GM23338 (cell line): ENCODE data around the gene CDK5RAP2. TPM values are rescaled to one million over a fixed set of nuclear protein-coding genes. Genes with fewer than 3 reads are reported as not detected.

Source experiments
- ATAC-seq: fragments of 200-7000 bp; cut with Tn5 transposase; 3 replicates; pipeline ENCODE4 v1.9.1; 2020
- DNase-seq: peaks from one replicate; pipeline ENCODE4 v3.0.0-alpha.2; 2015; ENCODE audit warnings: low spot score
- H2AFZ ChIP-seq: fragments of 200-600 bp; sonication (generic); 2 replicates; pipeline ENCODE4 v1.8.0; 2016; ENCODE audit warnings: antibody characterized with exemption, mild to moderate bottlenecking, moderate library complexity
- H3F3A ChIP-seq: fragments of 200-600 bp; sonication (generic); replicated peaks from 2 replicates; pipeline ENCODE4 v1.8.0; 2017; ENCODE audit warnings: antibody characterized with exemption, mixed run types, low read depth
- H3K27ac ChIP-seq: fragments of 200-600 bp; sonication (generic); 2 replicates; pipeline ENCODE4 v1.6.1; 2016; ENCODE audit warnings: low read depth
- H3K27me3 ChIP-seq: fragments of 200-600 bp; sonication (generic); 2 replicates; pipeline ENCODE4 v1.8.0; 2016; ENCODE audit warnings: mild to moderate bottlenecking, mixed run types, moderate library complexity; ENCODE audit not compliant: insufficient read depth
- H3K36me3 ChIP-seq: fragments of 200-600 bp; sonication (generic); 2 replicates; pipeline ENCODE4 v1.8.0; 2016; ENCODE audit warnings: mild to moderate bottlenecking; ENCODE audit not compliant: insufficient read depth
- H3K4me1 ChIP-seq: fragments of 200-600 bp; sonication (generic); 2 replicates; pipeline ENCODE4 v1.8.0; 2016; ENCODE audit warnings: mild to moderate bottlenecking, moderate library complexity; ENCODE audit not compliant: insufficient read depth
- H3K4me2 ChIP-seq: fragments of 200-600 bp; sonication (generic); 2 replicates; pipeline ENCODE4 v1.7.1; 2017; ENCODE audit warnings: mixed run types
- H3K4me3 ChIP-seq: fragments of 200-600 bp; sonication (generic); 2 replicates; pipeline ENCODE4 v1.6.1; 2016; ENCODE audit warnings: mixed run types
- H3K79me2 ChIP-seq: fragments of 200-600 bp; sonication (generic); replicated peaks from 2 replicates; pipeline ENCODE4 v1.8.0; 2017; ENCODE audit warnings: mild to moderate bottlenecking; ENCODE audit not compliant: insufficient read depth
- H3K9me2 ChIP-seq: fragments of 200-600 bp; sonication (generic); 2 replicates; pipeline ENCODE4 v1.8.0; 2017; ENCODE audit not compliant: insufficient read depth
- H4K20me1 ChIP-seq: fragments of 200-600 bp; sonication (generic); replicated peaks from 2 replicates; pipeline ENCODE4 v1.8.0; 2017; ENCODE audit warnings: mild to moderate bottlenecking; ENCODE audit not compliant: insufficient read depth
- H3K27ac Mint-ChIP-seq: 2 replicates; pipeline ENCODE4 v1.8.0; 2020; ENCODE audit warnings: inconsistent platforms, mild to moderate bottlenecking, moderate library complexity, mixed read lengths
- H3K27me3 Mint-ChIP-seq: 3 replicates; pipeline ENCODE4 v1.8.0; 2022; ENCODE audit warnings: low read depth, mild to moderate bottlenecking, moderate library complexity, mixed read lengths, inconsistent platforms; ENCODE audit not compliant: insufficient read depth, poor library complexity
- H3K36me3 Mint-ChIP-seq: 3 replicates; pipeline ENCODE4 v1.8.0; 2021; ENCODE audit warnings: low read depth, mild to moderate bottlenecking, inconsistent platforms, moderate library complexity, mixed read lengths
- H3K4me1 Mint-ChIP-seq: 3 replicates; pipeline ENCODE4 v1.8.0; 2020; ENCODE audit warnings: mild to moderate bottlenecking, inconsistent platforms, mixed read lengths
- H3K4me3 Mint-ChIP-seq: 3 replicates; pipeline ENCODE4 v1.8.0; 2021; ENCODE audit warnings: moderate library complexity, mild to moderate bottlenecking, inconsistent platforms, mixed read lengths
- H3K9me3 Mint-ChIP-seq: 3 replicates; pipeline ENCODE4 v1.8.0; 2020; ENCODE audit warnings: moderate library complexity, mild to moderate bottlenecking, inconsistent platforms, mixed read lengths
- CREB1 ChIP-seq: fragments of 250-450 bp; sonication (Bioruptor Pico); IDR thresholded peaks from 2 replicates; pipeline ENCODE4 v1.5.0; 2020; ENCODE audit warnings: low read depth, mild to moderate bottlenecking, moderate library complexity
- EZH2 ChIP-seq: fragments of 200-600 bp; sonication (generic); IDR thresholded peaks from one replicate; pipeline ENCODE4 v1.8.0; 2017; ENCODE audit warnings: antibody characterized with exemption, mild to moderate bottlenecking, low read depth; ENCODE audit not compliant: unreplicated experiment
- POLR2AphosphoS5 ChIP-seq: IDR thresholded peaks from 2 replicates; pipeline ENCODE4 v1.6.1; 2016; ENCODE audit warnings: antibody characterized with exemption, low read depth
- STAT1 ChIP-seq: IDR thresholded peaks from one replicate; pipeline ENCODE4 v1.6.1; 2016; ENCODE audit warnings: antibody characterized with exemption; ENCODE audit not compliant: unreplicated experiment
- ZNF114 ChIP-seq: fragments of 250-450 bp; sonication (Bioruptor Pico); IDR thresholded peaks from 2 replicates; pipeline ENCODE4 v1.5.0; 2020; ENCODE audit warnings: mild to moderate bottlenecking, moderate library complexity
- polyA plus RNA-seq: library from polyadenylated mRNA; unstranded; fragments of >200 nt; fragmentation: Nextera tagmentation; extraction: Ambion mirVana; gene quantifications from 2 replicates; pipeline ENCODE4 v1.2.1, GENCODE V29; 2016
- total RNA-seq: library from RNA; depleted of rRNA; stranded (reverse); fragments of >200 nt; shearing (Covaris generic); gene quantifications from 2 replicates; pipeline ENCODE4 v1.2.3, GENCODE V29; 2014
- TF ChIP-seq, protein P1 (sequence below): fragments of 250-450 bp; sonication (Bioruptor Pico); IDR thresholded peaks from 2 replicates; pipeline ENCODE4 v1.5.0; 2020; ENCODE audit warnings: mild to moderate bottlenecking, moderate library complexity

Gene CDK5RAP2
- total and polyA plus RNA-seq, 2 experiments from 2014 or later: 50.7 to 65.7 TPM

DNA sequence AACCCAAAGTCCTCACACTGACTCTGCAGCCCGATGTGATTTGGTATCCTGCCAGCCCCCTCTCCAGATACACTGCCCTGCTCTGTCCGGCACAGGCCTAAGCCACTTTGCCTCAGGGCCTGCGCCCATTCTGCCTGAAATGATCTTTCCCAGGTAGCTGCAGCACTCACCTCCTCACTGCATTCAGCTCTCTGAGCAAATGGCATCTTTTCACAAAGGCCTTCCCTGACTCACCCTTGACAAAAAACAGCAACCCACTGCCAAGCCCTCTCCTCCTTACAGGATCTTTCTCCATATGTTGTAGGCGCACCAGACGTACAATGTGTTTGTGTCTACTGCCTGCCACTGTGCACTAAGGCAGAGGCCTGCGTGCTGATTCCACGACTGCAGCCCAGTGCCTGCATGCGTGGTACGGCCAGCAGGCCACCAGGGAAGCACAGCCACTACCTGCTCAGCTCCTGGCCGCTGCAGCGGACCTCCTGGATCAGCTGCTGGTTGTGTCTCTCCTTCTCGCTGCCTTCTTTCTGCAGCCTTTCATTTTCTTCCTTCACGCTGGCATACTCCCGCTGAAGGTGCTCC is 171.2 kb downstream of the CDK5RAP2 start:
- H3K79me2 ChIP-seq: no peaks in the 10 kb centered on the region
- H4K20me1 ChIP-seq: 0 out of 2 replicates have a peak, but pooled peaks cover 2% of the 10 kb centered on the region
- H3K27ac ChIP-seq: no peak overlapping the region
- no peaks in the 10 kb centered on the region for H3K9me2 ChIP-seq
- no peaks in the 10 kb centered on the region for H3K27me3 ChIP-seq
- TF ChIP-seq, protein P1, sequence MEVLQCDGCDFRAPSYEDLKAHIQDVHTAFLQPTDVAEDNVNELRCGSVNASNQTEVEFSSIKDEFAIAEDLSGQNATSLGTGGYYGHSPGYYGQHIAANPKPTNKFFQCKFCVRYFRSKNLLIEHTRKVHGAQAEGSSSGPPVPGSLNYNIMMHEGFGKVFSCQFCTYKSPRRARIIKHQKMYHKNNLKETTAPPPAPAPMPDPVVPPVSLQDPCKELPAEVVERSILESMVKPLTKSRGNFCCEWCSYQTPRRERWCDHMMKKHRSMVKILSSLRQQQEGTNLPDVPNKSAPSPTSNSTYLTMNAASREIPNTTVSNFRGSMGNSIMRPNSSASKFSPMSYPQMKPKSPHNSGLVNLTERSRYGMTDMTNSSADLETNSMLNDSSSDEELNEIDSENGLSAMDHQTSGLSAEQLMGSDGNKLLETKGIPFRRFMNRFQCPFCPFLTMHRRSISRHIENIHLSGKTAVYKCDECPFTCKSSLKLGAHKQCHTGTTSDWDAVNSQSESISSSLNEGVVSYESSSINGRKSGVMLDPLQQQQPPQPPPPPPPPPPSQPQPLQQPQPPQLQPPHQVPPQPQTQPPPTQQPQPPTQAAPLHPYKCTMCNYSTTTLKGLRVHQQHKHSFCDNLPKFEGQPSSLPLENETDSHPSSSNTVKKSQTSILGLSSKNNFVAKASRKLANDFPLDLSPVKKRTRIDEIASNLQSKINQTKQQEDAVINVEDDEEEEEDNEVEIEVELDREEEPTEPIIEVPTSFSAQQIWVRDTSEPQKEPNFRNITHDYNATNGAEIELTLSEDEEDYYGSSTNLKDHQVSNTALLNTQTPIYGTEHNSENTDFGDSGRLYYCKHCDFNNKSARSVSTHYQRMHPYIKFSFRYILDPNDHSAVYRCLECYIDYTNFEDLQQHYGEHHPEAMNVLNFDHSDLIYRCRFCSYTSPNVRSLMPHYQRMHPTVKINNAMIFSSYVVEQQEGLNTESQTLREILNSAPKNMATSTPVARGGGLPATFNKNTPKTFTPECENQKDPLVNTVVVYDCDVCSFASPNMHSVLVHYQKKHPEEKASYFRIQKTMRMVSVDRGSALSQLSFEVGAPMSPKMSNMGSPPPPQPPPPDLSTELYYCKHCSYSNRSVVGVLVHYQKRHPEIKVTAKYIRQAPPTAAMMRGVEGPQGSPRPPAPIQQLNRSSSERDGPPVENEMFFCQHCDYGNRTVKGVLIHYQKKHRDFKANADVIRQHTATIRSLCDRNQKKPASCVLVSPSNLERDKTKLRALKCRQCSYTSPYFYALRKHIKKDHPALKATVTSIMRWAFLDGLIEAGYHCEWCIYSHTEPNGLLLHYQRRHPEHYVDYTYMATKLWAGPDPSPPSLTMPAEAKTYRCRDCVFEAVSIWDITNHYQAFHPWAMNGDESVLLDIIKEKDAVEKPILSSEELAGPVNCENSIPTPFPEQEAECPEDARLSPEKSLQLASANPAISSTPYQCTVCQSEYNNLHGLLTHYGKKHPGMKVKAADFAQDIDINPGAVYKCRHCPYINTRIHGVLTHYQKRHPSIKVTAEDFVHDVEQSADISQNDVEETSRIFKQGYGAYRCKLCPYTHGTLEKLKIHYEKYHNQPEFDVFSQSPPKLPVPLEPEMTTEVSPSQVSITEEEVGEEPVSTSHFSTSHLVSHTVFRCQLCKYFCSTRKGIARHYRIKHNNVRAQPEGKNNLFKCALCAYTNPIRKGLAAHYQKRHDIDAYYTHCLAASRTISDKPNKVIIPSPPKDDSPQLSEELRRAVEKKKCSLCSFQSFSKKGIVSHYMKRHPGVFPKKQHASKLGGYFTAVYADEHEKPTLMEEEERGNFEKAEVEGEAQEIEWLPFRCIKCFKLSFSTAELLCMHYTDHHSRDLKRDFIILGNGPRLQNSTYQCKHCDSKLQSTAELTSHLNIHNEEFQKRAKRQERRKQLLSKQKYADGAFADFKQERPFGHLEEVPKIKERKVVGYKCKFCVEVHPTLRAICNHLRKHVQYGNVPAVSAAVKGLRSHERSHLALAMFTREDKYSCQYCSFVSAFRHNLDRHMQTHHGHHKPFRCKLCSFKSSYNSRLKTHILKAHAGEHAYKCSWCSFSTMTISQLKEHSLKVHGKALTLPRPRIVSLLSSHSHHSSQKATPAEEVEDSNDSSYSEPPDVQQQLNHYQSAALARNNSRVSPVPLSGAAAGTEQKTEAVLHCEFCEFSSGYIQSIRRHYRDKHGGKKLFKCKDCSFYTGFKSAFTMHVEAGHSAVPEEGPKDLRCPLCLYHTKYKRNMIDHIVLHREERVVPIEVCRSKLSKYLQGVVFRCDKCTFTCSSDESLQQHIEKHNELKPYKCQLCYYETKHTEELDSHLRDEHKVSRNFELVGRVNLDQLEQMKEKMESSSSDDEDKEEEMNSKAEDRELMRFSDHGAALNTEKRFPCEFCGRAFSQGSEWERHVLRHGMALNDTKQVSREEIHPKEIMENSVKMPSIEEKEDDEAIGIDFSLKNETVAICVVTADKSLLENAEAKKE: no peak
- Mint-ChIP-seq H3K27me3 (peaks cover 13% of the 10 kb centered on the region), H3K4me1 (peaks cover 19% of the 10 kb centered on the region), H3K4me3 (no peak overlapping the region), H3K9me3 (no peaks in the 10 kb centered on the region), H3K27ac (no peak overlapping the region), H3K36me3 (peaks cover 51% of the 10 kb centered on the region)
- no peaks in the 10 kb centered on the region for H3F3A ChIP-seq
- H3K4me3 ChIP-seq: no peak overlapping the region
- no peak for DNase-seq
- no peak overlapping the region for H2AFZ ChIP-seq
- no peak for ATAC-seq
- H3K4me1 ChIP-seq: peaks cover 14% of the 10 kb centered on the region
- H3K36me3 ChIP-seq: peaks cover 3% of the 10 kb centered on the region
- H3K4me2 ChIP-seq: no peak overlapping the region

DNA sequence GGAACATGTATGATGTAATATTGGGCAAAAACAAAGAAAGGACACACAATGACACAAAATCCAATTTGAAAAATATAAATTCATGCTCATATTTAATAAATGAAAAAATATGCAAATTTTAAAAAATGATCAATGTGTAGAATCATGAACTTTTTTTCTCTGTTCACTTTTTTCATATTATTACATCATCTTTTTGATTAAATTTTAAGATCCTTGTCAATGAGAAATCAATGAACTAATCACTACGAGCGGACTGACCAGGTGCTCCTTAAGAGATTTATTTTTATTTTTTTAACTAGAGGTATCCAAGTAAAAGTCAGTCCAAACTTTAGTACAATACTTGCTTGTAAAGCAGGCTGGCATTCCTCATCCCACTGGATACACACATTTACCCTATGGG is 174.1 kb downstream of the CDK5RAP2 start:
- Histone ChIP-seq H3K27ac (no peak overlapping the region), H3F3A (no peaks in the 10 kb centered on the region), H3K4me3 (no peak overlapping the region), H3K4me2 (no peak overlapping the region), H3K27me3 (no peaks in the 10 kb centered on the region), H3K4me1 (no peaks in the 10 kb centered on the region), H4K20me1 (0 out of 2 replicates have a peak, but pooled peaks cover 4% of the 10 kb centered on the region), H2AFZ (no peak overlapping the region), H3K9me2 (no peaks in the 10 kb centered on the region), H3K79me2 (no peaks in the 10 kb centered on the region), H3K36me3 (peaks cover 6% of the 10 kb centered on the region)
- Mint-ChIP-seq H3K9me3 (no peaks in the 10 kb centered on the region), H3K36me3 (peaks cover 68% of the 10 kb centered on the region), H3K4me3 (no peak overlapping the region), H3K4me1 (no peaks in the 10 kb centered on the region; the same call in 2 of the 3 replicates), H3K27ac (no peak overlapping the region), H3K27me3 (peaks cover 12% of the 10 kb centered on the region)
- ATAC-seq: no peak
- DNase-seq: no peak
- TF ChIP-seq STAT1 (no peak), POLR2AphosphoS5 (no peak), ZNF114 (CRISPR knock-in tag) (no peak), EZH2 (no peak), CREB1 (no peak)
- TF ChIP-seq, protein P1: no peak
